ENCODE results near the gene KLHL18. TPM values are rescaled to one million over a fixed set of nuclear protein-coding genes. Genes with fewer than 3 reads are reported as not detected.

Gene KLHL18
- total and polyA plus RNA-seq, 2 of the 4 experiments (the other 2 are of a cell fraction), result 29.1 to 76.2 TPM

GRCh38 chr3:47347217-47347801 is 64.6 kb downstream of the KLHL18 start:
- Histone ChIP-seq H4K91ac (ENCODE audit: insufficient read depth, low read depth, low read length) (no peak overlapping the region), H2BK20ac (ENCODE audit: low read depth, low read length) (no peak overlapping the region), H4K8ac (ENCODE audit: low read depth in 2 of 2, low read length in 2 of 2) (0 out of 4 replicates have a peak overlapping the region, but pooled peaks of 1 of the 2 experiments have one; percentile 23), H3K27ac (ENCODE audit: insufficient read depth, low read length) (no peak overlapping the region), H2AK5ac (ENCODE audit: low read depth, low read length) (peak overlapping the region; percentile 30; the same call in 1 of the 2 replicates), H3K18ac (ENCODE audit: low read depth, low read length) (no peak overlapping the region), H3K9ac (ENCODE audit: low read depth, low read length) (no peak overlapping the region), H4K5ac (ENCODE audit: low read depth, low read length) (no peak overlapping the region), H3K4me2 (ENCODE audit: low read depth, low read length) (peak overlapping the region; percentile 69), H2AK9ac (replicated peaks; ENCODE audit: low read depth, low read length, poor library complexity) (no peak overlapping the region), H3K27me3 (ENCODE audit: control insufficient read depth, insufficient read depth, low read length) (no peaks in the 10 kb centered on the region), H2BK120ac (ENCODE audit: low read depth, low read length) (no peak overlapping the region), H2BK5ac (ENCODE audit: low read depth, low read length, poor library complexity, severe bottlenecking) (no peak overlapping the region), H3K4ac (ENCODE audit: low read depth, low read length) (peak overlapping the region; percentile 64), H3K9me1 (ENCODE audit: insufficient read depth, low read length) (peaks cover 13% of the 10 kb centered on the region), H3K79me1 (ENCODE audit: low read depth in 1 of 2, low read length in 2 of 2) (peaks cover 0 to 7% of the 10 kb centered on the region in 2 experiments; a peak in 3 of 4 replicates), H3K14ac (replicated peaks; ENCODE audit: low read depth, low read length) (peak overlapping the region; percentile 23), H4K20me1 (ENCODE audit: insufficient read depth, low read length) (peaks cover 13% of the 10 kb centered on the region), H3K23ac (ENCODE audit: low read depth, low read length) (no peak overlapping the region; the same call in 1 of the 2 replicates), H3K9me3 (ENCODE audit: control insufficient read depth, insufficient read depth, low read length) (no peaks in the 10 kb centered on the region), H3K4me3 (ENCODE audit: insufficient read depth, low read depth, low read length) (no peak overlapping the region), H3K36me3 (ENCODE audit: control insufficient read depth, insufficient read depth, low read length) (peaks cover 23% of the 10 kb centered on the region; the same call in 1 of the 2 replicates), H2BK15ac (ENCODE audit: low read depth, low read length) (no peak overlapping the region), H3K56ac (ENCODE audit: extremely low read depth, insufficient read depth, low read length) (no peak overlapping the region), H3K4me1 (ENCODE audit: control insufficient read depth, insufficient read depth, low read length) (peaks cover 13% of the 10 kb centered on the region), H2AFZ (replicated peaks; ENCODE audit: low read length, poor library complexity) (no peak overlapping the region)
- TF ChIP-seq RFX5 (IDR thresholded peaks at IDR 0.05; ENCODE audit: low read depth, low read length) (no peak), CEBPB (IDR thresholded peaks at IDR 0.05; ENCODE audit: low read depth, low read length) (peak; percentile 80), SMC3 (IDR thresholded peaks at IDR 0.05; ENCODE audit: low read depth, low read length) (no peak), BHLHE40 (IDR thresholded peaks at IDR 0.05; ENCODE audit: low read depth, low read length) (peak; percentile 43; the same call in 1 of the 2 replicates)
- BruUV-seq (replicated peaks), result no TSS peak
- CTCF ChIA-PET, result interaction anchor here (0.6 to 0.8 kb wide), 2 partner anchors 17 to 19 kb away, joined by 3 to 5 read pairs; no protein-coding TSS in a partner anchor
- in situ Hi-C loops (cut with MboI; ENCODE audit: low sequenced_read_pairs), result no loop called here
- intact Hi-C loops (cut with micrococcal nuclease), result no loop called here
- DNase-seq, result peak; percentile 79
- POLR2A ChIA-PET (ENCODE audit: unreplicated experiment), result interaction anchor here (0.6 kb wide), 1 partner anchor 23 kb away, joined by 3 read pairs; no protein-coding TSS in a partner anchor
- dilution Hi-C loops (cut with HindIII; ENCODE audit: low sequenced_read_pairs, unreplicated experiment), result no loop called here
- WGBS, 2 experiments (ENCODE audit: extremely low coverage in 2 of 2, insufficient read length in 1 of 2), result no CpG with 5 or more reads among the region's 4 CpGs
- ATAC-seq (ENCODE audit: low read depth), result peak; percentile 91

Data from IMR-90 (cell line).